Medulla oblongata (tissue), 1 donor: ENCODE results near the gene MTG2.
"Not testable (repeated sequence)": the region's sequence is repeated elsewhere in the genome, so short reads cannot be mapped to it uniquely, and the experiment has no call there.

Experiments used
- DNase-seq: peaks from one replicate; pipeline ENCODE4 v3.0.0-alpha.2; 2015; ENCODE audit errors: extremely low spot score

Gene MTG2

GRCh38 chr20:62145688-62146018 lies 37.2 kb upstream of the MTG2 start:
- no peak for DNase-seq

- no peak for DNase-seq
These were observed 36.6 kb upstream of the MTG2 start for GRCh38 chr20:62146019-62146755.

GRCh38 chr20:62147125-62147524 lies 35.7 kb upstream of the MTG2 start:
- DNase-seq: no peak

GRCh38 chr20:62147528-62147927 lies 35.3 kb upstream of the MTG2 start:
- no peak for DNase-seq

- not testable (repeated sequence) for DNase-seq
These were observed 34.4 kb upstream of the MTG2 start for GRCh38 chr20:62148383-62148782.

- no peak for DNase-seq
These were observed 33.9 kb upstream of the MTG2 start for GRCh38 chr20:62148908-62149314.

GRCh38 chr20:62149532-62150309 lies 33.1 kb upstream of the MTG2 start:
- DNase-seq: peak; percentile 54

- no peak for DNase-seq
These were observed 32.6 kb upstream of the MTG2 start for GRCh38 chr20:62150310-62150575.

- no peak for DNase-seq
These were observed 31.6 kb upstream of the MTG2 start for GRCh38 chr20:62151225-62151624.

GRCh38 chr20:62151835-62152364 lies 30.9 kb upstream of the MTG2 start:
- no peak for DNase-seq

GRCh38 chr20:62155428-62156253 lies 27.2 kb upstream of the MTG2 start:
- DNase-seq: no peak

GRCh38 chr20:62156254-62156556 lies 26.6 kb upstream of the MTG2 start:
- DNase-seq: no peak

GRCh38 chr20:62156592-62157386 lies 26.0 kb upstream of the MTG2 start:
- peak; percentile 57 for DNase-seq

- no peak for DNase-seq
These were observed 25.3 kb upstream of the MTG2 start for GRCh38 chr20:62157387-62158087.

- DNase-seq: no peak
These were observed 24.8 kb upstream of the MTG2 start for GRCh38 chr20:62158088-62158400.

- no peak for DNase-seq
These were observed 24.3 kb upstream of the MTG2 start for GRCh38 chr20:62158541-62158940.

GRCh38 chr20:62159052-62159451 lies 23.8 kb upstream of the MTG2 start:
- no peak for DNase-seq

- no peak for DNase-seq
These were observed 23.0 kb upstream of the MTG2 start for GRCh38 chr20:62159839-62160238.

- no peak for DNase-seq
These were observed 22.6 kb upstream of the MTG2 start for GRCh38 chr20:62160253-62160652.

- DNase-seq: no peak
These were observed 22.0 kb upstream of the MTG2 start for GRCh38 chr20:62160876-62161275.

GRCh38 chr20:62161347-62161746 lies 21.5 kb upstream of the MTG2 start:
- no peak for DNase-seq
